ENCODE measurements around the gene PPP3CB.
"Not testable (repeated sequence)": the region's sequence is repeated elsewhere in the genome, so short reads cannot be mapped to it uniquely, and the experiment has no call there.

The PPP3CB gene

GRCh38 chr10:73414230-73414945 lies 81.4 kb downstream of the PPP3CB start:
- DNase-seq (ENCODE audit: low spot score), result peak; percentile 6

GRCh38 chr10:73413528-73414229 lies 82.1 kb downstream of the PPP3CB start, which contains the start of gene ANXA7:
ANXA7 (minus strand) TSS chr10:73414058; CDS start chr10:73400856, 13,202 bp downstream.
- peak; percentile 88 for DNase-seq (ENCODE audit: low spot score)

GRCh38 chr10:73413108-73413527 lies 82.7 kb downstream of the PPP3CB start:
- DNase-seq (ENCODE audit: low spot score), result peak; percentile 41

- DNase-seq (ENCODE audit: low spot score), result no peak
These were observed 84.9 kb downstream of the PPP3CB start for GRCh38 chr10:73410897-73411296.

- no peak for DNase-seq (ENCODE audit: low spot score)
These were observed 86.8 kb downstream of the PPP3CB start for GRCh38 chr10:73408978-73409521.

- DNase-seq (ENCODE audit: low spot score), result no peak
These were observed 87.8 kb downstream of the PPP3CB start for GRCh38 chr10:73408061-73408460.

- DNase-seq (ENCODE audit: low spot score), result no peak
These were observed 88.3 kb downstream of the PPP3CB start for GRCh38 chr10:73407495-73407894.

GRCh38 chr10:73406846-73407245 lies 89.0 kb downstream of the PPP3CB start:
- DNase-seq (ENCODE audit: low spot score), result no peak

GRCh38 chr10:73405556-73405955 lies 90.3 kb downstream of the PPP3CB start:
- DNase-seq (ENCODE audit: low spot score), result no peak

GRCh38 chr10:73404690-73405089 lies 91.1 kb downstream of the PPP3CB start:
- no peak for DNase-seq (ENCODE audit: low spot score)

- no peak for DNase-seq (ENCODE audit: low spot score)
These were observed 94.2 kb downstream of the PPP3CB start for GRCh38 chr10:73401636-73402035.

GRCh38 chr10:73399063-73399462 lies 96.8 kb downstream of the PPP3CB start:
- no peak for DNase-seq (ENCODE audit: low spot score)

- DNase-seq (ENCODE audit: low spot score), result no peak
These were observed 97.8 kb downstream of the PPP3CB start for GRCh38 chr10:73398024-73398423.

GRCh38 chr10:73394325-73394724 lies 101.5 kb downstream of the PPP3CB start:
- not testable (repeated sequence) for DNase-seq (ENCODE audit: low spot score)

- no peak for DNase-seq (ENCODE audit: low spot score)
These were observed 107.6 kb downstream of the PPP3CB start for GRCh38 chr10:73388228-73388627.

GRCh38 chr10:73386583-73386982 lies 109.2 kb downstream of the PPP3CB start:
- DNase-seq (ENCODE audit: low spot score), result no peak
